ENCODE measurements around the gene NSDHL.

NSDHL gene

DNA sequence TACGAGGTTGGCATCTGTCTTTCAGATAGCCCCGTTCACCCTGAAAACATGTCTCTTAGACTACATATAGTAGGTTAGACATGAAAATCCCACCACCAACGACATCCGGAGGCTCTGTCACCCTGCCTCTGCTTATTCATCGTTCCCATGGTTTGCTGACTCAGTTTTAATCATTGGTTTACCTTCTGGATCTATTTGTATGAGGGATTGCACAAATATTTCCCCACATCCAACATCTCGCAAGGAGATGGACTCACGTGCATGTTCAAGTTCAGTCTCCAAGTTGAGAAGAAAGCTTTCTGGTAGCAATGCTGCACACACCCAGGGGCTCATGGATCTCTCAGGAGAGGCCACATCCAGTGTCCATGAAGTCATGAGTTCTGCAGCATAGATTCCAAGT, 11.1 kb upstream of the NSDHL start:
- Histone ChIP-seq H3K4me1 (ENCODE audit: low read length) (peaks cover 13% of the 10 kb centered on the region), H3K36me3 (replicated peaks; ENCODE audit: insufficient read depth, low read length) (no peaks in the 10 kb centered on the region), H3K27ac (ENCODE audit: low read length) (no peak overlapping the region), H3K4me3 (ENCODE audit: low read length) (no peak overlapping the region), H3K9me2 (replicated peaks; ENCODE audit: insufficient read depth, low read length) (no peaks in the 10 kb centered on the region), H3F3A (ENCODE audit: insufficient read depth, low read length) (no peaks in the 10 kb centered on the region), H3K4me2 (ENCODE audit: low read depth, low read length) (no peak overlapping the region), H4K20me1 (ENCODE audit: insufficient read depth, low read length) (no peaks in the 10 kb centered on the region), H2AFZ (ENCODE audit: low read length) (no peak overlapping the region), H3K79me2 (ENCODE audit: low read length) (no peaks in the 10 kb centered on the region), H3K27me3 (replicated peaks; ENCODE audit: insufficient read depth, low read length) (no peaks in the 10 kb centered on the region), H3K9me3 (replicated peaks; ENCODE audit: insufficient read depth, low read length) (no peaks in the 10 kb centered on the region), H3K9ac (ENCODE audit: low read length) (no peak overlapping the region)
- TF ChIP-seq EZH2 (optimal IDR thresholded peaks at IDR 0.05; ENCODE audit: low read depth, low read length) (no peak), CTCF (IDR thresholded peaks at IDR 0.05; ENCODE audit: low read length) (no peak), EZH2phosphoT487 (IDR thresholded peaks at IDR 0.05; ENCODE audit: low read length) (no peak)
- DNase-seq = no peak

- Histone ChIP-seq H3K4me1 (ENCODE audit: low read length) (peaks cover 13% of the 10 kb centered on the region), H3K36me3 (replicated peaks; ENCODE audit: insufficient read depth, low read length) (no peaks in the 10 kb centered on the region), H3K9me2 (replicated peaks; ENCODE audit: insufficient read depth, low read length) (no peaks in the 10 kb centered on the region), H3K27ac (ENCODE audit: low read length) (no peak overlapping the region), H4K20me1 (ENCODE audit: insufficient read depth, low read length) (no peaks in the 10 kb centered on the region), H3K4me3 (ENCODE audit: low read length) (no peak overlapping the region), H3F3A (ENCODE audit: insufficient read depth, low read length) (no peaks in the 10 kb centered on the region), H3K9me3 (replicated peaks; ENCODE audit: insufficient read depth, low read length) (no peaks in the 10 kb centered on the region), H3K79me2 (ENCODE audit: low read length) (no peaks in the 10 kb centered on the region), H3K9ac (ENCODE audit: low read length) (no peak overlapping the region), H2AFZ (ENCODE audit: low read length) (no peak overlapping the region), H3K4me2 (ENCODE audit: low read depth, low read length) (no peak overlapping the region), H3K27me3 (replicated peaks; ENCODE audit: insufficient read depth, low read length) (no peaks in the 10 kb centered on the region)
- DNase-seq = peak; percentile 21
- TF ChIP-seq CTCF (IDR thresholded peaks at IDR 0.05; ENCODE audit: low read length) = peak; percentile 69
- no peak for TF ChIP-seq EZH2phosphoT487 (IDR thresholded peaks at IDR 0.05; ENCODE audit: low read length)
- TF ChIP-seq EZH2 (optimal IDR thresholded peaks at IDR 0.05; ENCODE audit: low read depth, low read length) = no peak
Measured at GRCh38 chrX:152821145-152821765, 9.6 kb upstream of the NSDHL start.

GRCh38 chrX:152822383-152823086, 8.3 kb upstream of the NSDHL start:
- Histone ChIP-seq H3K79me2 (ENCODE audit: low read length) (no peaks in the 10 kb centered on the region), H3K36me3 (replicated peaks; ENCODE audit: insufficient read depth, low read length) (no peaks in the 10 kb centered on the region), H3K27me3 (replicated peaks; ENCODE audit: insufficient read depth, low read length) (no peaks in the 10 kb centered on the region), H3K9ac (ENCODE audit: low read length) (no peak overlapping the region), H2AFZ (ENCODE audit: low read length) (no peak overlapping the region), H3K4me2 (ENCODE audit: low read depth, low read length) (no peak overlapping the region), H4K20me1 (ENCODE audit: insufficient read depth, low read length) (no peaks in the 10 kb centered on the region), H3K27ac (ENCODE audit: low read length) (peak overlapping the region; percentile 16; the same call in 1 of the 2 replicates), H3F3A (ENCODE audit: insufficient read depth, low read length) (no peaks in the 10 kb centered on the region), H3K4me3 (ENCODE audit: low read length) (no peak overlapping the region), H3K9me2 (replicated peaks; ENCODE audit: insufficient read depth, low read length) (no peaks in the 10 kb centered on the region), H3K4me1 (ENCODE audit: low read length) (peaks cover 13% of the 10 kb centered on the region), H3K9me3 (replicated peaks; ENCODE audit: insufficient read depth, low read length) (no peaks in the 10 kb centered on the region)
- peak; percentile 60 for DNase-seq
- no peak for TF ChIP-seq EZH2 (optimal IDR thresholded peaks at IDR 0.05; ENCODE audit: low read depth, low read length)
- TF ChIP-seq EZH2phosphoT487 (IDR thresholded peaks at IDR 0.05; ENCODE audit: low read length) = no peak
- no peak for TF ChIP-seq CTCF (IDR thresholded peaks at IDR 0.05; ENCODE audit: low read length)

All from MM.1S (cell line).